OCI-LY7 (cell line): ENCODE measurements around the gene AGPAT2. TPM values are rescaled to one million over a fixed set of nuclear protein-coding genes. Genes with fewer than 3 reads are reported as not detected.

Source experiments
- BruUV-seq: library from RNA; stranded (reverse); fragments of 400-500 nt; replicated peaks from 2 replicates; lab custom pipeline; 2021; lab: Mats Ljungman, UMichigan
- CTCF ChIA-PET: fragments of 300-600 bp; sonication (Branson Sonifier 250); formaldehyde crosslinking; loops from one replicate; lab custom pipeline; 2022; ENCODE audit warnings: antibody characterized with exemption; ENCODE audit not compliant: unreplicated experiment; lab: Charles Lee
- POLR2A ChIA-PET: fragments of 300-600 bp; sonication (Branson Sonifier 250); formaldehyde crosslinking; loops from one replicate; lab custom pipeline; 2022; ENCODE audit warnings: antibody characterized with exemption; lab: Charles Lee
- DNase-seq: peaks from one replicate; pipeline ENCODE4 v3.0.0-alpha.2; 2015; ENCODE audit warnings: low spot score
- H2AFZ ChIP-seq: fragments of 200-600 bp; sonication (generic), shearing (Covaris generic); 2 replicates; pipeline ENCODE4 v1.6.1; 2014; ENCODE audit warnings: mild to moderate bottlenecking, antibody characterized with exemption, low read length, moderate library complexity
- H3K27ac ChIP-seq: fragments of 200-600 bp; sonication (generic); 2 replicates; pipeline ENCODE4 v1.5.1; 2014; ENCODE audit warnings: mixed run types, low read depth, mild to moderate bottlenecking, moderate library complexity, low read length, inconsistent platforms; ENCODE audit not compliant: poor library complexity, severe bottlenecking
- H3K36me3 ChIP-seq: fragments of 200-600 bp; sonication (generic); 2 replicates; pipeline ENCODE4 v1.6.1; 2014; ENCODE audit warnings: mild to moderate bottlenecking, antibody characterized with exemption, low read length, moderate library complexity, mixed read lengths; ENCODE audit not compliant: insufficient read depth
- H3K4me1 ChIP-seq: fragments of 200-600 bp; sonication (generic); 2 replicates; pipeline ENCODE4 v1.5.1; 2014; ENCODE audit warnings: mild to moderate bottlenecking, low read length; ENCODE audit not compliant: insufficient read depth, poor library complexity, severe bottlenecking
- H3K4me2 ChIP-seq: fragments of 200-600 bp; sonication (generic); 2 replicates; pipeline ENCODE4 v1.6.1; 2014; ENCODE audit warnings: mild to moderate bottlenecking, low read length
- H3K4me3 ChIP-seq: fragments of 200-600 bp; sonication (generic); 2 replicates; pipeline ENCODE4 v1.5.1; 2014; ENCODE audit warnings: mild to moderate bottlenecking, low read depth, low read length; ENCODE audit not compliant: poor library complexity, severe bottlenecking
- H3K79me2 ChIP-seq: fragments of 200-600 bp; sonication (generic); 2 replicates; pipeline ENCODE4 v1.6.1; 2016; ENCODE audit warnings: low read depth, mild to moderate bottlenecking, low read length, moderate library complexity, mixed read lengths; ENCODE audit not compliant: insufficient read depth
- H3K9me2 ChIP-seq: fragments of 200-600 bp; sonication (generic); 2 replicates; pipeline ENCODE4 v1.6.1; 2016; ENCODE audit warnings: mild to moderate bottlenecking, low read length, mixed read lengths; ENCODE audit not compliant: insufficient read depth
- H3K9me3 ChIP-seq: fragments of 200-600 bp; sonication (generic); 2 replicates; pipeline ENCODE4 v1.6.1; 2014; ENCODE audit warnings: mild to moderate bottlenecking, mixed run types, low read length, mixed read lengths
- H4K20me1 ChIP-seq: fragments of 200-600 bp; sonication (generic); 2 replicates; pipeline ENCODE4 v1.6.1; 2014; ENCODE audit warnings: mild to moderate bottlenecking, antibody characterized with exemption, low read length, moderate library complexity, mixed read lengths; ENCODE audit not compliant: insufficient read depth
- CTCF ChIP-seq: fragments of 200-600 bp; sonication (generic); conservative IDR thresholded peaks from 2 replicates; pipeline ENCODE4 v1.5.1; 2014; ENCODE audit warnings: mild to moderate bottlenecking, antibody characterized with exemption, low read length, moderate library complexity, mixed read lengths
- EZH2phosphoT487 ChIP-seq: fragments of 200-600 bp; sonication (generic); IDR thresholded peaks from 2 replicates; pipeline ENCODE4 v1.6.1; 2018; ENCODE audit warnings: low read depth, borderline replicate concordance, mild to moderate bottlenecking, mixed run types, antibody characterized with exemption, low read length, moderate library complexity, mixed read lengths
- intact Hi-C: fragments of 100-400 bp; cut with micrococcal nuclease; formaldehyde crosslinking; loops from one replicate; pipeline ENCODE4 v1.10.0; 2022; ENCODE audit not compliant: unreplicated experiment
- total RNA-seq, 2 experiments: library from RNA; depleted of rRNA in 1 of 2; stranded (reverse); fragments of >200 nt in 1 of 2; shearing (Covaris generic) in 1 of 2; gene quantifications; 2 replicates each; pipeline ENCODE4 v1.2.3, GENCODE V29; 2014 to 2022

Gene AGPAT2
- total RNA-seq, 2 experiments from 2014 or later: 18.3 to 20.8 TPM

- Histone ChIP-seq H3K4me2 (no peak overlapping the region), H3K9me3 (no peaks in the 10 kb centered on the region), H2AFZ (no peak overlapping the region), H3K79me2 (no peaks in the 10 kb centered on the region), H3K4me3 (no peak overlapping the region), H3K9me2 (no peaks in the 10 kb centered on the region), H3K36me3 (no peaks in the 10 kb centered on the region), H3K27ac (no peak overlapping the region), H3K4me1 (peaks cover 8% of the 10 kb centered on the region), H4K20me1 (no peaks in the 10 kb centered on the region)
- ChIA-PET CTCF (no interaction called here), POLR2A (interaction anchor here (0.6 kb wide), 1 partner anchor 23 kb away, joined by 5 read pairs; no protein-coding TSS in a partner anchor)
- TF ChIP-seq EZH2phosphoT487: no peak
- no peak for TF ChIP-seq CTCF
- no peak for DNase-seq
- intact Hi-C loops: no loop called here
- no TSS peak for BruUV-seq
Measured at GRCh38 chr9:136697146-136697820, 10.0 kb upstream of the AGPAT2 start.

GRCh38 chr9:136696502-136696901 is 9.2 kb upstream of the AGPAT2 start:
- no peak for DNase-seq
- no peak overlapping the region for H2AFZ ChIP-seq
- ChIA-PET CTCF (no interaction called here), POLR2A (no interaction called here)
- intact Hi-C loops: no loop called here
- no peak for TF ChIP-seq EZH2phosphoT487
- no peak for TF ChIP-seq CTCF
- H3K79me2 ChIP-seq: no peaks in the 10 kb centered on the region
- H4K20me1 ChIP-seq: no peaks in the 10 kb centered on the region
- H3K4me2 ChIP-seq: no peak overlapping the region
- H3K27ac ChIP-seq: no peak overlapping the region
- no peaks in the 10 kb centered on the region for H3K9me2 ChIP-seq
- H3K36me3 ChIP-seq: no peaks in the 10 kb centered on the region
- no TSS peak for BruUV-seq
- no peak overlapping the region for H3K4me3 ChIP-seq
- no peaks in the 10 kb centered on the region for H3K9me3 ChIP-seq
- H3K4me1 ChIP-seq: peaks cover 7% of the 10 kb centered on the region

- H3K9me2 ChIP-seq: no peaks in the 10 kb centered on the region
- H3K27ac ChIP-seq: no peak overlapping the region
- no peak for DNase-seq
- H3K4me1 ChIP-seq: peaks cover 2% of the 10 kb centered on the region
- no peaks in the 10 kb centered on the region for H4K20me1 ChIP-seq
- no peak overlapping the region for H3K4me3 ChIP-seq
- TF ChIP-seq EZH2phosphoT487: no peak
- no peak for TF ChIP-seq CTCF
- H3K4me2 ChIP-seq: no peak overlapping the region
- H2AFZ ChIP-seq: no peak overlapping the region
- CTCF ChIA-PET: no interaction called here
- H3K9me3 ChIP-seq: no peaks in the 10 kb centered on the region
- no TSS peak for BruUV-seq
- H3K36me3 ChIP-seq: no peaks in the 10 kb centered on the region
- intact Hi-C loops: no loop called here
- no peaks in the 10 kb centered on the region for H3K79me2 ChIP-seq
- POLR2A ChIA-PET: no interaction called here
Measured at GRCh38 chr9:136695955-136696354, 8.7 kb upstream of the AGPAT2 start.
